Neural crest cell (in vitro differentiated cells): Measurements from ENCODE around the gene SNPH. TPM values are rescaled to one million over a fixed set of nuclear protein-coding genes. Genes with fewer than 3 reads are reported as not detected.
A peak's percentile ranks its signal among the peaks of the same experiment; 100 is the strongest.

ENCODE experiments used
- DNase-seq: peaks from one replicate; pipeline ENCODE4 v3.0.0; 2021; ENCODE audit warnings: low read depth, mixed read lengths, low spot score
- H3K27ac Mint-ChIP-seq: one replicate; pipeline ENCODE4 v1.8.0; 2021; ENCODE audit warnings: mild to moderate bottlenecking, mixed read lengths; ENCODE audit not compliant: unreplicated experiment
- H3K27me3 Mint-ChIP-seq: 2 replicates; pipeline ENCODE4 v1.8.0; 2021; ENCODE audit warnings: low read depth, mild to moderate bottlenecking, mixed read lengths
- H3K36me3 Mint-ChIP-seq: 2 replicates; pipeline ENCODE4 v1.8.0; 2021; ENCODE audit warnings: low read depth, mild to moderate bottlenecking, mixed read lengths
- H3K4me1 Mint-ChIP-seq: 2 replicates; pipeline ENCODE4 v1.8.0; 2021; ENCODE audit warnings: mixed read lengths
- H3K4me3 Mint-ChIP-seq: one replicate; pipeline ENCODE4 v1.8.0; 2021; ENCODE audit warnings: mild to moderate bottlenecking, mixed read lengths
- H3K9me3 Mint-ChIP-seq: 2 replicates; pipeline ENCODE4 v1.8.0; 2021; ENCODE audit warnings: mixed read lengths
- CTCF ChIP-seq: fragments of 200-600 bp; sonication (generic); conservative IDR thresholded peaks from 2 replicates; pipeline ENCODE4 v1.5.0; 2021; ENCODE audit warnings: antibody characterized with exemption, mild to moderate bottlenecking
- total RNA-seq: library from RNA; stranded (reverse); gene quantifications from 2 replicates; pipeline ENCODE4 v1.2.1, GENCODE V29; 2021

Gene SNPH
- total RNA-seq, 1 donor from 2014 or later = 3.3 TPM

GRCh38 chr20:1331801-1332453 lies 65.8 kb downstream of the SNPH start:
- H3K27ac Mint-ChIP-seq = no peak overlapping the region
- peak overlapping the region; percentile 51 for H3K4me3 Mint-ChIP-seq
- H3K27me3 Mint-ChIP-seq = no peaks in the 10 kb centered on the region
- H3K4me1 Mint-ChIP-seq = no peaks in the 10 kb centered on the region
- TF ChIP-seq CTCF = no peak
- DNase-seq = no peak
- no peaks in the 10 kb centered on the region for H3K36me3 Mint-ChIP-seq
- H3K9me3 Mint-ChIP-seq = no peaks in the 10 kb centered on the region

- Mint-ChIP-seq H3K4me3 (no peak overlapping the region), H3K36me3 (no peaks in the 10 kb centered on the region), H3K4me1 (no peaks in the 10 kb centered on the region), H3K9me3 (no peaks in the 10 kb centered on the region), H3K27me3 (no peaks in the 10 kb centered on the region), H3K27ac (no peak overlapping the region)
- no peak for TF ChIP-seq CTCF
- DNase-seq = no peak
Measured at GRCh38 chr20:1332749-1333300, 66.7 kb downstream of the SNPH start.

GRCh38 chr20:1333462-1334369 lies 67.6 kb downstream of the SNPH start:
- H3K27me3 Mint-ChIP-seq = no peaks in the 10 kb centered on the region
- H3K36me3 Mint-ChIP-seq = no peaks in the 10 kb centered on the region

GRCh38 chr20:1334370-1334731 lies 68.3 kb downstream of the SNPH start:
- H3K27me3 Mint-ChIP-seq = no peaks in the 10 kb centered on the region
- no peak for DNase-seq
- no peak for TF ChIP-seq CTCF
- no peaks in the 10 kb centered on the region for H3K4me1 Mint-ChIP-seq
- peak overlapping the region; percentile 23 for H3K4me3 Mint-ChIP-seq
- H3K9me3 Mint-ChIP-seq = no peaks in the 10 kb centered on the region
- no peak overlapping the region for H3K27ac Mint-ChIP-seq
- no peaks in the 10 kb centered on the region for H3K36me3 Mint-ChIP-seq

More at GRCh38 chr20:1333462-1334369, 67.6 kb downstream of the SNPH start:
- Mint-ChIP-seq H3K4me1 (no peaks in the 10 kb centered on the region), H3K9me3 (no peaks in the 10 kb centered on the region), H3K27ac (no peak overlapping the region), H3K4me3 (no peak overlapping the region)
- no peak for TF ChIP-seq CTCF
- no peak for DNase-seq

GRCh38 chr20:1334761-1335160 lies 68.7 kb downstream of the SNPH start:
- DNase-seq = no peak
- H3K9me3 Mint-ChIP-seq = no peaks in the 10 kb centered on the region
- no peaks in the 10 kb centered on the region for H3K36me3 Mint-ChIP-seq
- TF ChIP-seq CTCF = no peak
- peak overlapping the region; percentile 23 for H3K4me3 Mint-ChIP-seq
- no peaks in the 10 kb centered on the region for H3K27me3 Mint-ChIP-seq
- no peak overlapping the region for H3K27ac Mint-ChIP-seq
- H3K4me1 Mint-ChIP-seq = no peaks in the 10 kb centered on the region
